ENCODE data around the gene BARHL1.

The BARHL1 gene

GRCh38 chr9:132588501-132589147 is 6.2 kb downstream of the BARHL1 start:
- FAIRE-seq, result no peak

GRCh38 chr9:132589148-132590036 is 7.0 kb downstream of the BARHL1 start:
- FAIRE-seq, result no peak

GRCh38 chr9:132590037-132590317 is 7.6 kb downstream of the BARHL1 start:
- FAIRE-seq, result no peak

GRCh38 chr9:132590318-132591182 is 8.1 kb downstream of the BARHL1 start:
- FAIRE-seq, result no peak

- FAIRE-seq, result no peak
These were observed 8.8 kb downstream of the BARHL1 start for GRCh38 chr9:132591244-132591643.

GRCh38 chr9:132591751-132592314 is 9.4 kb downstream of the BARHL1 start:
- no peak for FAIRE-seq

GRCh38 chr9:132592451-132592850 is 10.0 kb downstream of the BARHL1 start:
- FAIRE-seq, result no peak

- FAIRE-seq, result no peak
These were observed 12.0 kb downstream of the BARHL1 start for GRCh38 chr9:132594412-132594811.

- FAIRE-seq, result no peak
These were observed 12.9 kb downstream of the BARHL1 start for GRCh38 chr9:132595319-132595718.

- no peak for FAIRE-seq
These were observed 13.8 kb downstream of the BARHL1 start for GRCh38 chr9:132596200-132596599.

- FAIRE-seq, result no peak
These were observed 14.8 kb downstream of the BARHL1 start for GRCh38 chr9:132597073-132597775.

GRCh38 chr9:132600326-132600984 is 18.0 kb downstream of the BARHL1 start:
- FAIRE-seq, result no peak

- no peak for FAIRE-seq
These were observed 19.8 kb downstream of the BARHL1 start for GRCh38 chr9:132602207-132602606.

- FAIRE-seq, result no peak
These were observed 23.0 kb downstream of the BARHL1 start for GRCh38 chr9:132605387-132605786.

- no peak for FAIRE-seq
These were observed 23.7 kb downstream of the BARHL1 start for GRCh38 chr9:132606066-132606465.

GRCh38 chr9:132609184-132609583 is 26.8 kb downstream of the BARHL1 start:
- FAIRE-seq, result no peak

GRCh38 chr9:132609829-132610228 is 27.4 kb downstream of the BARHL1 start:
- no peak for FAIRE-seq

GRCh38 chr9:132610661-132611060 is 28.3 kb downstream of the BARHL1 start:
- no peak for FAIRE-seq

- no peak for FAIRE-seq
These were observed 31.9 kb downstream of the BARHL1 start for GRCh38 chr9:132614324-132614723.

- FAIRE-seq, result no peak
These were observed 33.4 kb downstream of the BARHL1 start for GRCh38 chr9:132615774-132616173.

- FAIRE-seq, result no peak
These were observed 34.3 kb downstream of the BARHL1 start for GRCh38 chr9:132616725-132617124.

- no peak for FAIRE-seq
These were observed 39.8 kb downstream of the BARHL1 start for GRCh38 chr9:132622159-132622558.

Data from G401.6 (cell line).